GM18861 (cell line): ENCODE data around the gene COP1.

Source experiments
- ATAC-seq: cut with Tn5 transposase; IDR thresholded peaks from one replicate; pipeline ENCODE4 v1.9.1; 2021; ENCODE audit not compliant: unreplicated experiment

COP1 gene

GRCh38 chr1:176201568-176201967, 5.5 kb downstream of the COP1 start:
- no peak for ATAC-seq

- peak; percentile 48 for ATAC-seq
Observed at GRCh38 chr1:176199707-176200106, 7.4 kb downstream of the COP1 start.

- ATAC-seq: no peak
Observed at GRCh38 chr1:176198413-176198812, 8.7 kb downstream of the COP1 start.

- ATAC-seq: no peak
Observed at GRCh38 chr1:176196728-176197127, 10.4 kb downstream of the COP1 start.

GRCh38 chr1:176195547-176195946, 11.5 kb downstream of the COP1 start:
- no peak for ATAC-seq

GRCh38 chr1:176193663-176194062, 13.4 kb downstream of the COP1 start:
- no peak for ATAC-seq

GRCh38 chr1:176193023-176193422, 14.1 kb downstream of the COP1 start:
- ATAC-seq: peak; percentile 91

GRCh38 chr1:176188604-176189003, 18.5 kb downstream of the COP1 start:
- ATAC-seq: no peak

- no peak for ATAC-seq
Observed at GRCh38 chr1:176187001-176187400, 20.1 kb downstream of the COP1 start.

- ATAC-seq: peak; percentile 60
Observed at GRCh38 chr1:176183618-176184017, 23.5 kb downstream of the COP1 start.

GRCh38 chr1:176178316-176178715, 28.8 kb downstream of the COP1 start:
- ATAC-seq: no peak

- peak; percentile 82 for ATAC-seq
Observed at GRCh38 chr1:176177764-176178163, 29.3 kb downstream of the COP1 start.

GRCh38 chr1:176174108-176174507, 33.0 kb downstream of the COP1 start:
- no peak for ATAC-seq

GRCh38 chr1:176172215-176172614, 34.9 kb downstream of the COP1 start:
- ATAC-seq: no peak

- ATAC-seq: no peak
Observed at GRCh38 chr1:176167210-176167609, 39.9 kb downstream of the COP1 start.

- no peak for ATAC-seq
Observed at GRCh38 chr1:176165573-176165972, 41.5 kb downstream of the COP1 start.

- no peak for ATAC-seq
Observed at GRCh38 chr1:176164014-176164678, 42.9 kb downstream of the COP1 start.

- no peak for ATAC-seq
Observed at GRCh38 chr1:176159993-176160392, 47.1 kb downstream of the COP1 start.

GRCh38 chr1:176157995-176158394, 49.1 kb downstream of the COP1 start:
- no peak for ATAC-seq

- no peak for ATAC-seq
Observed at GRCh38 chr1:176149939-176150807, 56.9 kb downstream of the COP1 start.

GRCh38 chr1:176144526-176144925, 62.6 kb downstream of the COP1 start:
- no peak for ATAC-seq

- ATAC-seq: no peak
Observed at GRCh38 chr1:176142973-176143372, 64.1 kb downstream of the COP1 start.
